Measurements from ENCODE around the gene TAB2.

The TAB2 gene

DNA sequence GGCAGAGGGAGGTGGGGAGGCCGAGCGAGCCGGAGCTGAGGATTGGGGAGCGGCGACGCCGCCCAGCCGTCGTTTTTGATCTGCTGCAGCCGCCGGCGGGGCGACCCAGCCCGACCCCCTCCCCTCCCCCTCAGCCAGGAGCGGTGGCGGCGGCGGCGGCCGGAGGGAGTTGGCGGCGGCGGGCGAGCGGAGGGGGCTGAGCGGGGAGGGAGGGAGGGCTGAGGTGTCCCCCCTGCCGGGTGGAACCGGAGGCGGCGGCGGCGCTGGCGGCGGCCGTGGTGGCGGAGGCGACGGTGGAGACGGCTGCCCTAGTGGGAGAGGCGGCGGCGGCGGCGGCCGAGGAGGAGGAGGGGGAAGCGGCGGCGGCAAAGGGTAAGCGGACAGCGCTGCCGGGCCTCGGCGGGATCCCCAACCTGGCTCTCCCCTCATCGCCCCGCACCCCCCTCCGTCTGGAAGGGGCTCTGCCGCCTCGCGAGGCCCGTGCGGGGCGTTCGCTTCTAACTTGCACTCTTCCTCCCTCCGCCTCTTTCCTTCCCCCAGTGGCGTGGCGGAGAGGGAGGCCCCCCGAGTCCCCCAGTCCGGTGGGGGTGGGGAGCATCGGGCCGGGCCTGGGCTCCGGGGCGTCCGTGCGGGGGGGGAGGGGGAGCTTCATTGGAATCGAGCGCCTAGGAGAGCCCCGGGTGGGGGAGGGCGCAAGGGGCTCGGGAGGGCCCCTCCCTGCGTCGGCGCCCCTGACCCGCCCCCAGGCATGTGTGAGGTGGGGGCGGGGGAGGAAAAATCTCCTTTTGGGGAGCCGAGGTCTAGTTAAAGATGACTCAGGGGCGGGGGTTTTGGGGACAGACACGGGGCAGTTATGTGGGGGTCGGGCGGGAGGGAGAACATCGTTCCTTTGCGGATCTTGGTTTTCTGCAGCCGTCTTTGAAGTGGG lies at the start of gene TAB2:
TSS of gene TAB2 (plus strand) at position 69 of the 928 bp plus-strand sequence. CDS start 52,286 bp downstream, outside the sequence.
- no peak for DNase-seq (ENCODE audit: low spot score)
- TF ChIP-seq, protein P1, sequence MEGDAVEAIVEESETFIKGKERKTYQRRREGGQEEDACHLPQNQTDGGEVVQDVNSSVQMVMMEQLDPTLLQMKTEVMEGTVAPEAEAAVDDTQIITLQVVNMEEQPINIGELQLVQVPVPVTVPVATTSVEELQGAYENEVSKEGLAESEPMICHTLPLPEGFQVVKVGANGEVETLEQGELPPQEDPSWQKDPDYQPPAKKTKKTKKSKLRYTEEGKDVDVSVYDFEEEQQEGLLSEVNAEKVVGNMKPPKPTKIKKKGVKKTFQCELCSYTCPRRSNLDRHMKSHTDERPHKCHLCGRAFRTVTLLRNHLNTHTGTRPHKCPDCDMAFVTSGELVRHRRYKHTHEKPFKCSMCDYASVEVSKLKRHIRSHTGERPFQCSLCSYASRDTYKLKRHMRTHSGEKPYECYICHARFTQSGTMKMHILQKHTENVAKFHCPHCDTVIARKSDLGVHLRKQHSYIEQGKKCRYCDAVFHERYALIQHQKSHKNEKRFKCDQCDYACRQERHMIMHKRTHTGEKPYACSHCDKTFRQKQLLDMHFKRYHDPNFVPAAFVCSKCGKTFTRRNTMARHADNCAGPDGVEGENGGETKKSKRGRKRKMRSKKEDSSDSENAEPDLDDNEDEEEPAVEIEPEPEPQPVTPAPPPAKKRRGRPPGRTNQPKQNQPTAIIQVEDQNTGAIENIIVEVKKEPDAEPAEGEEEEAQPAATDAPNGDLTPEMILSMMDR (IDR thresholded peaks at IDR 0.05): no peak
- peak within 1 kb of the TSS; percentile 98 to 99 for H3K27ac ChIP-seq
- H3K4me3 ChIP-seq: peak within 1 kb of the TSS; percentile 97

- TF ChIP-seq, protein P1 (IDR thresholded peaks at IDR 0.05): no peak
- H3K27ac ChIP-seq: no peak overlapping the region
- no peak overlapping the region for H3K4me3 ChIP-seq
- DNase-seq (ENCODE audit: low spot score): no peak
Measured at GRCh38 chr6:149268146-149268545, 49.4 kb upstream of the TAB2 start.

- Histone ChIP-seq H3K4me3 (no peak overlapping the region), H3K27ac (no peak overlapping the region)
- DNase-seq (ENCODE audit: low spot score): no peak
- TF ChIP-seq, protein P1 (IDR thresholded peaks at IDR 0.05): no peak
Measured at GRCh38 chr6:149268768-149269167, 48.7 kb upstream of the TAB2 start.

DNA sequence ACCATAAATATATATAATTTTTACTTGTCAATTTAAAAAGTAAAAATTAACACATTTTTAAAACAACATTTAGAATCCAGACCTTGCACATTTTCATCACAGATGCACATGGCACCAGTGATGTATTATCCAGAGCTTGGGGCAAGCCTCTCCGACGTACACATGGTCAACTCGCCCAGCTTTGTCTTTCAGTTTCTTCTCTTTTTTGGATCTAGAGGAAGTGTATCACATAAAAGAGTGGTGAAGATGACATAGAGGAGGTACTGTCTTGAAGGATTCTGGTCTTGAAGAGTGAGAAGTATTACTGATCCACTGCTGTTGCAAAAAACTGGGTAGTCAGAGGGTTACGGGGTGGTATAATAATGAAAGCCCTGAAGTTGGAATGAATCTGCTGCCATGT lies 46.9 kb upstream of the TAB2 start:
- Histone ChIP-seq H3K4me3 (no peak overlapping the region), H3K27ac (no peak overlapping the region)
- TF ChIP-seq, protein P1 (IDR thresholded peaks at IDR 0.05): no peak
- DNase-seq (ENCODE audit: low spot score): no peak

- TF ChIP-seq, protein P1 (IDR thresholded peaks at IDR 0.05): no peak
- peak overlapping the region; percentile 14 for H3K4me3 ChIP-seq
- H3K27ac ChIP-seq: peak overlapping the region in 1 of 2 donors; percentile 16
- no peak for DNase-seq (ENCODE audit: low spot score)
Measured at GRCh38 chr6:149271348-149272340, 45.9 kb upstream of the TAB2 start.

- Histone ChIP-seq H3K4me3 (no peak overlapping the region), H3K27ac (no peak overlapping the region)
- DNase-seq (ENCODE audit: low spot score): no peak
- TF ChIP-seq, protein P1 (IDR thresholded peaks at IDR 0.05): no peak
Measured at GRCh38 chr6:149273318-149273717, 44.2 kb upstream of the TAB2 start.

Data from coronary artery (tissue), 2 donors.